ENCODE data around the gene SLC26A6. TPM values are rescaled to one million over a fixed set of nuclear protein-coding genes. Genes with fewer than 3 reads are reported as not detected.

SLC26A6 gene
- total RNA-seq, 1 experiment from 2014 or later, result 32.1 TPM

GRCh38 chr3:48662145-48662752, 27.0 kb upstream of the SLC26A6 start:
- no peak for DNase-seq (ENCODE audit: low spot score)

DNA sequence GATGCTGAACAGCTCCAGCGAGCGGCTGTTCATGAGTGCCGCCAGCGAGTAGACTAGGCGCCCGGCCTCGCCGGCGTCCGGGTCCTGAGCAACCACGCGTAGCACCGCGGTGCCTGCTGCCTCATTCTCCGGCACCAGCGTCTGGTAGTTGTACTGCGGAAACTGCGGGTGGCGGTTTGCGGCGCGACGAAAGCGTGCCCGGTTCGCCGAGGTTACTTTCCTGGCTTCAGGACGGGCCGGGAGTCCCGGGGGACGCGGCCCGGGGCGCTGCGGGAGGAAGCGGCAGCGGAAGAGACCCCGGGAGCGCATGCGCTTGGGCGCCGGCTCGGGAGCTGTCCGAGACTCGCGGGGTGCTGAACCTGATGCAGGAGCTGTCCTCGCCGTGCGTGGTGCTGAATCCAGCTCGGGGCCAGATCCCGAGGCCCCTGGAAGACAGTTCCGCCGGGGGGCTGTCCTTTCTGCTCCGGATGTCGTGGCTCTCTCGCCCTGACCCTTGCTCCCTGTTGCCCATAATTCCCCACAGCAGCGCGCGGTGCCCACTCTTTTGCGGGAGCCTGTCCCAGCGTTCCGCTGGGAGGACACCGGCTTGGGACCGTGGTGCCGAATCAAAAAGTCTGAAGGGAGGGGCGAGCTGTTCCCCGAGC, 26.4 kb upstream of the SLC26A6 start:
- no peak for DNase-seq (ENCODE audit: low spot score)

- no peak for DNase-seq (ENCODE audit: low spot score)
These were observed 25.6 kb upstream of the SLC26A6 start for GRCh38 chr3:48660800-48661400.

- no peak for DNase-seq (ENCODE audit: low spot score)
These were observed 21.6 kb upstream of the SLC26A6 start for GRCh38 chr3:48656841-48657281.

DNA sequence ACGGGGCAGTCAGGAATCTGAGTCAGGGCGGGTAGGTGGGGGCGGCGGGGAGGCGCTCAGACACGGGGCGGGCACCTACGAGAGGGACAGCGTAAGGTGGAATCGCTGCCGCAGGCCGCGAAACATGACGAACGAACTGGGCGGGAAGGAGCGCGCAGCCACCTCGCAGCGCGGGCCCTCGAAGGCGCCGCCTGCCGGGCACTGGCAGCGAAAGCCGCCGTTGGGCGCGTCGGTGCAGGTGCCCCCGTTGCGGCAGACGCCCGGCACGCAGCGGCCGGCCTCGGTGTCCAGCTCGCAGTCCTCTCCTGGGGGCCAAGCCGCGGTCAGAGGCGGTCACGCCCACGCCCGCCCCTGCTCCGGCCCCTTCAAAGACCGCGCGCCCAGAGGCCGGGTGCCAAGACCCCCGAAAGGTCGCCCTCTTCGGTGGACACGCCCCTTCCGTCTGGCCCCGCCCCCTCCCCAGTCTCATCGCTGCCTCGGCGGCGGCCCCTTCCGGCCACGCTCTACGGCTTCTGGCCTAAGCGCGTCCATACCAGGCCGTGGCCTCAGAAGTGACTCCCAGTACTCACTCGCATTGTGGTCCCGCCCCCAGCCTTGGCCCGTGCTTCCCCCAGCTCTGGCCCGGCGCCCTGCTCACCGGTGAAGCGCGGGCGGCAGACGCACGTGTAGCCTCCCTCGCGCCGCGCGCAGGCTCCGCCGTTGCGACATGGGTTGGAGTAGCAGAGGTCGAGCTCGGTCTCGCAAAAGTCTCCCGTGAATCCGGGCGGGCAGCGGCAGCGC, 21.0 kb upstream of the SLC26A6 start:
- DNase-seq (ENCODE audit: low spot score), result no peak

- DNase-seq (ENCODE audit: low spot score), result no peak
These were observed 20.3 kb upstream of the SLC26A6 start for GRCh38 chr3:48655606-48656005.

- no peak for DNase-seq (ENCODE audit: low spot score)
These were observed 19.8 kb upstream of the SLC26A6 start for GRCh38 chr3:48655063-48655462.

DNA sequence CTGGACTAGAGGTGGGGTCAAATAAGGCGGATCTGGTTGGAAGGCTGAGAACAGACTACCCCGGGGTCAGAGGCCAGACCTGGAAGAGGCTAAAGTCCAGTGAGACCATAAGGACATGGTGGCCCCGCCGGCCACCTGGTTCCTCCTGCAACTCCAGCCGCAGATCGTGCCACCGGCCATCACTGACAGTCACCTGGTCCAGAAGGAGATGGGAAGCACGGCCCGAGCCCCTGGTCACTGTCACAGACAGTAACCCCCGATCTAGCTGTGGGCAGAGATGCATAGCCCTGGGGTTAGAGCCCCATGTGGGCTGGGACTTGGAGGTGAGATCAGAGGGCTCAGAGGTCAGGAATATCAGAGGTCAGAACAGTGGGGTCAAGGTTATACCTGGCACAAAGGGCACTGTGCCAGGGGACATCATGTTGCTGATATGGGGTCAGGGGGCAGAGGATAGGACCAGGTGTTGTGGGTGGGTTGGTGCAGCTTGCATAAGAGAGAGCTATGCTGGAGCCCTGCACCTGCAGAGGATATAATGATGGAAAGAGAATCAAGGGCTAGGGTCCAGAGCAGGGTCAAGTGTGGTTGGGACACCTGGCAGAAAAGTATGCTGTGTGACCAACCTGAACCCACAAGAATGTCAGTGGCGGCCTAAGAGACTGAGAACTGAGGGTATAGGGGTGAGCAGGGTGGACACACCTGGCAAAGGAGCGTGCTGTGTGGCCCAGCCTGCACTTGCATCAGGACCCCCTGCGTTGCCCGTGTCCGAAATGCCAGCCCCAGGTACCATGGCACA, 17.9 kb upstream of the SLC26A6 start:
- no peak for DNase-seq (ENCODE audit: low spot score)

DNA sequence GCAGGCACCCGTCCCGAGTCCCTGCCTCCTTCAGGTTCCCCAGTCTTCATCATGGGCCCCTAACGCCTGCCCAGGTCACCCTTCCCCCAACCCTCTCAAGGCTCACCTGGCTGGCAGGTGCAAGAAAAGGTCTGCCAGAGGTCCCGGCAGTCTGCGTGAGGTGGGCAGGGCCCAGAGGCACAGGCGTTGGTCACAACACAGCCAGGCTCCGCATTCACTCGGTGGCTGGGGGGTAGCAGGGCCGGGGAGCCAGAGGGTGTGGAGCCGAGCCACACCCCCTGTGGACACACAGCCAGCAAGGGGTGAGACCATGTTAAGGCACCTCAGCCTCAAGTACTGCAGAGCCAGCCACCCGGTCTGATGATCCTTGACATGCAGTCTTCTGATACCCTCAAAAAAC, 16.5 kb upstream of the SLC26A6 start:
- no peak for DNase-seq (ENCODE audit: low spot score)

GRCh38 chr3:48650723-48651122, 15.5 kb upstream of the SLC26A6 start:
- peak; percentile 13 for DNase-seq (ENCODE audit: low spot score)

DNA sequence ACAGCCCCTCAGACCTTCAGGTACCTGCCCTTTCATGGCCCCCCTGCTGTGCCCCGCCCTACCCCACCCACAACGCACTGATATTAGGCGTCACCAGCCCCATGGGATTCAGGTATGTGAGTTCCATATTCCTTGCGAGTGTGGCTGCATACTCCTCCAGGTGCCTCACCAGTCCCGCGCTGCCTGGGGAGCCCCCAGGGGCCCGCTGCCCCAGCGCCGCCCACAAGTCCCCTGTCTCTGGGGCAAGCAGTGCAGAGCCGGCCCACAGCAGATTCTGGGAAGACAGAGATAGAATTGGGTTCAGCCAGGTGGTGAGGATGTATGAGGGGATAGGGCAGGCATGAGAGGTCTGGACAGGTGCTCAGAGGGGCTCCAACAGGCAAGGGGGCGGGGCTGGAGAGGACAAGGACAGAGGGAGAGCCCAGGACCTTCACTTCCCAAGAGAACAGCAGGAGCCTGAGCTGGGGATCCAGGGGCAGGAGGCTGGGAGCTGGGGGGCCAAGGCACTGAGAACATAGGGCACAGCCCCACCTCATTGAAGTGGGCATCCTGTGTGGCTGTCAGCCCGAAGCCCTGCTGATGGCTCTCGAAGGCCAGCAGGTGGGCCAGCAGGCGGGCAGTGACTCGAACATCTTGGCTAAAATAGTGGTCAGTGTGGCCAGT, 13.1 kb upstream of the SLC26A6 start:
- DNase-seq (ENCODE audit: low spot score), result no peak

DNA sequence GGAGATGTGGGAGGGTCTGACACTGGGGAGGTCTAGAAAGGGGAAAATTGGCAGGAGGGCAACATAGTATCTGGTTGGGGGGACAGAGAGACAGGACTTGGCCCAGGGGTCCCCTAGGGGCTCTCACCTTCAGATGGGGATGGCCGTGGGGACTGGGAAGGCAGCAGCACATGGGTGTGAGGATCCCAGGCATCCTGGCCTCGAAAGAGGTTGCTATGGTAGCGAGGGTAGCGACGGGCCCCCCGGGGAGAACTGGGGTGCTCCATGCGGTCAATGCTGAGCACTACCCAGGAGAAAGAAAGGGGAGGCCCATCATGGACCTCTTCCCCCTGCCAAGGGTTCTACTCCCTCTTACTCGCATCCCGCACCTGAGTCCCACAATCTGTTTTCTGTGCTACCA, 12.5 kb upstream of the SLC26A6 start:
- no peak for DNase-seq (ENCODE audit: low spot score)

- no peak for DNase-seq (ENCODE audit: low spot score)
These were observed 9.9 kb upstream of the SLC26A6 start for GRCh38 chr3:48644898-48645760.

DNA sequence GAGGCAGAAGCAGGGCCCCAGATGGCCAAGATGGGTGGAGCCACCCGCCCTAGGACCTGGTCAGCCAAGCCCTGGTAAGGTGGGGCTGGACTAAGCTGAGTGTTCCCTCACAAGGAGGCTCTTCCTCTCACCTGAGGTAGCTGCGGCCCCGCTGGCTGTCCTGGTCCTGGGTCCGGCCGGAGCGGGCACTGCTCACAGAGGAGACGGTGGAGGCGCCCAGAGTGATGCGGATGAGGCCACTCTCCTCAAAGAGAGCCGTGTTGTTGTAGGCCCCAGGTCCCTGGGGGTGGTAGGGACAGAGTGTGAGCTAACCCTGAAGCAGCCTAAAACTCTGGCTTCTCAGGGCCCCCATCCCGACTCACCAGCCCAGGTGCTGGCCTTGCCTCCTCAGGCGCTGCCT, 7.3 kb upstream of the SLC26A6 start:
- no peak for DNase-seq (ENCODE audit: low spot score)

- no peak for DNase-seq (ENCODE audit: low spot score)
These were observed 6.1 kb upstream of the SLC26A6 start for GRCh38 chr3:48641396-48641795.

GRCh38 chr3:48639944-48640606, 4.8 kb upstream of the SLC26A6 start:
- no peak for DNase-seq (ENCODE audit: low spot score)

DNA sequence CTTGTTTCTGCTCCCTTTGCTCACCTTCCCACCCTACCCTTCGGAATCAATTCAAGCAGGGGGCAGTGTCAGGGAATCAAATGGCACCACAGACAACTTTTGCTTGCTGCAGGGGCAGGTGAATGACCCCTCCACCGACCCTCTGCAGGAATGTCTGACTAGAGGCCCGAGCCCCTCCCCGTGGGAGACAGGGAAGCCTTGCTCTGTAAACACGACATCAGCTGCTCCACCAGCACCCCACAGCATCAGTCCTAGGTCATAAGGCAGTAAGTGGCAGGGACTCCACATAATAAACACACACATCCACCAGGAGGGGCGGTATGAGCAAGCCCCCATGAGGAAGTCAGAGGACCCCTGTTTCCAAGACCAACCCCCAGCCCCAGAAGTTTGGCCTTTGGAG, 2.0 kb upstream of the SLC26A6 start:
- DNase-seq (ENCODE audit: low spot score), result no peak

DNA sequence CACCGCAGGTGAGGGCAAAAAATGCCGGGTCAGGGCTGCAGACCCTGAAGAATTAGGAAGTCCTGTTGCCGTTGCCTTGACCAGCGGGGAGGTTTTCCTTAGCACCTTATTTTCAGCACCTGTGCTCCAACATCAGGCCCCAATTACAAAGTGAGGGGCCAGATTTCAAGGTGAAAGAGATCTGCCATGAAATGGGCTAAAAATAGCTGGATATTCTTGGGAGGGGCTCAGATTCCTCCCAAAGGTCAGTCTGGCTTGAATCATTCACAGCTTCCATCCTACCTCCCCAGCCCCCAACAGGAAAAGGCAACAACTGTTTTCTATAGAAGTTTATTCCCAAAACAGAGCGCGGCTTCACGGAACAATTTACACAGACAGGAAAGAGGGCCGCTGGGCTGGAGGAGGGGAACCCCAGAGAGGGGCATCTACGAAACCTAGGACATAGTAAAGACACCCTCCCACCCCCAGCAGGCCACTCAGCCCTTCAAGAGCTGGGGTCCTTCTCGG, 941 bp upstream of the SLC26A6 start:
- DNase-seq (ENCODE audit: low spot score), result no peak

DNA sequence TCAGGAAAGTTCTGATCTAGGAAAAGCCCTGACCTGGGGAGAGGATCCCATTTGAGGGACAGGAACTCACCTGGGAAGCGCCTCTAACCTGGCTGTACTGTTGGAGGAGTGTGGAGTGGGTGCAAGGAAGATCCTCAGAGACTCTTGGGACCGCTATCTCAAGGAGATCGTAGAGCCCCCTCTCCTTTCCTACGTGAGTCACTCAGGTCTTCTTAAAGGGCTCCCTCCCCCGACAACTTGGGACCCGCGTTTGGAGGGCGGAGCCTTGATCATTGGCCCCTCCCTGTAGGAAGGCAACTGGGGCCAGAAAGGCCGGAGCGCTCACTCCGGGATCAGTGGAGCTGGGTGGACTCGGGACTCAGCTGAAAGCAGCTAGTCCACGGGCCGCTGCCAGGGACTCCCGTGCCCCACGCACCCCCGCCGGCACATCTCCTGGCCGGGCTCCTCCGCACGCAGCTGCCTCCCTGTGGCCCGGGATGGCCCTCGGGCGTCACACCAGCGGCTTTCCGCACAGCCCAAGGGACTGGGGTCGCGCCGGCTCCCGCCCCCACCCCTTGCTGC, 520 bp downstream of the SLC26A6 start:
- peak; percentile 35 for DNase-seq (ENCODE audit: low spot score)
